Right renal pelvis (tissue), 4 donors: ENCODE data around the gene PTPA. TPM values are rescaled to one million over a fixed set of nuclear protein-coding genes. Genes with fewer than 3 reads are reported as not detected.

ENCODE experiments used
- DNase-seq, 4 donors: peaks; one replicate each; pipeline ENCODE4 v3.0.0-alpha.2; 2013; ENCODE audit warnings: low read depth in 4 of 4, low spot score in 3 of 4, missing footprints in 1 of 4
- polyA plus RNA-seq, 4 donors: library from polyadenylated mRNA; unstranded; fragments of 120-200 nt; gene quantifications; one replicate each; pipeline ENCODE4 v1.2.1, GENCODE V29; 2013; ENCODE audit not compliant: insufficient read length in 4 of 4

The PTPA gene
- polyA plus RNA-seq, 4 donors = 99.2 to 131 (median 117) TPM

DNA sequence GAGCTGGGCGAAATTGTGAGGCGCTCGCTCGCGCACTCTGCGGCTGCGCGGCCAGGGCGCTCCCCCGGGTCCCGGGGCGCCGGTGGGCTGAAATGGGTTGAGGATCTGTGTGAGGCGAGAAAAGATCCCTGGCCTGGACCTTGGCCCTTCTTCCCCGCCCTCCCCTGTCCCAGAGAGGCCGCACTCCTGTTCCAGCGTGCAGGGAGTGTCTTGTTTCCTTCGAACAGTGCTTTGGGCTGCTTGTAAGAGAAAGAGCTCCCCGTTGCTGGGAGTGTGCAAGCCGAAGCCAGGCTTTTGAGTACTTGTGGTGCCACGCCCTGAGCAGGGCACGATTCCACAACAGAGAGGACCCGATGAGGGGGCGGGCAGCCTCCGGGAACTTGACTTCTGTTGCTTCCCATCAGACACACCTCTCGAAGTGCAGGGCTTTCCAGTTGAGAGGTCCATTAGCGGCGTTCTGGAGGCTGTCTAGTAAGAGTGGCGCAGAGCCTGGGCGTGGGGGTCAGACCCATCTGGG lies 29.8 kb upstream of the PTPA start:
- no peak for DNase-seq

DNA sequence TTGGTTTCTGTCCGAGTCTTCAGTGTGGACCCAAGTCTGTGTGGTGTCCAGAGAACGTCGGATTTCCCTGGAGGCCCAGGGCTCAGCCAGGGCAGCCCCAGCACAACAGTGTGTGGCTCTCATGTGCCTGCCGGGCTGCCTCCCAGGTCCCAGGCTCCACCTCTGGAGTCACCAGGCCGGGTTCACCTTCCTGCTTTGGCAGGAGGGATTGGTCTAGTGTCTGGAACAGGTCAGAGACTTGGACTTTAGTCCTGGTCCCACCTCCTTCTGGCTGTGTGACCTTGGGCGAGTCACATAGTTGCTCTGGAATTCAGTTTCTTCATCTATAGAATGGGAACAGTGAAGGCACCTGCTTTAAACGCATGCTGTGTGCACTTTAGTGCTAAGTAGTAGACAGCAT lies 27.1 kb upstream of the PTPA start:
- no peak for DNase-seq

DNA sequence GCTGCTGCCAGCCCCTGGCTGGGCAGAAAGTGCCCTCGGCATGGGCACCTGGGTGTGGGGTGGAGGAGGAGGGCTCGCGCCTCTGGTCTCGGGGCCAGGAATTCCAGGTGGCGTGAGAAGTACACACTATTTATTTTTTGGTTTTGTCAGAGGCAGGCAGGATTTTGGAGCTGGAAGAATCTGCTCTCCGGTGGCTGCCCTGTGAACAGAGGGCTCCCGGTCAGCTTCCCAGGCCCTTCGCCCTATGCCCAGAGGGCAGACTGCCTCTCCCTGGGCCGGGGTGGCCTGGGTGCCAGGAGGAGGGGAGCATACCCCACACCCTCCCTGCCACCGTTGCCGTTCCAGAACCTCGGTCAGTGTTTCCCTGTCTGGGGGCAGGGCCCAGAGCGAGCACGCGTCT lies 22.0 kb upstream of the PTPA start:
- DNase-seq = no peak

DNA sequence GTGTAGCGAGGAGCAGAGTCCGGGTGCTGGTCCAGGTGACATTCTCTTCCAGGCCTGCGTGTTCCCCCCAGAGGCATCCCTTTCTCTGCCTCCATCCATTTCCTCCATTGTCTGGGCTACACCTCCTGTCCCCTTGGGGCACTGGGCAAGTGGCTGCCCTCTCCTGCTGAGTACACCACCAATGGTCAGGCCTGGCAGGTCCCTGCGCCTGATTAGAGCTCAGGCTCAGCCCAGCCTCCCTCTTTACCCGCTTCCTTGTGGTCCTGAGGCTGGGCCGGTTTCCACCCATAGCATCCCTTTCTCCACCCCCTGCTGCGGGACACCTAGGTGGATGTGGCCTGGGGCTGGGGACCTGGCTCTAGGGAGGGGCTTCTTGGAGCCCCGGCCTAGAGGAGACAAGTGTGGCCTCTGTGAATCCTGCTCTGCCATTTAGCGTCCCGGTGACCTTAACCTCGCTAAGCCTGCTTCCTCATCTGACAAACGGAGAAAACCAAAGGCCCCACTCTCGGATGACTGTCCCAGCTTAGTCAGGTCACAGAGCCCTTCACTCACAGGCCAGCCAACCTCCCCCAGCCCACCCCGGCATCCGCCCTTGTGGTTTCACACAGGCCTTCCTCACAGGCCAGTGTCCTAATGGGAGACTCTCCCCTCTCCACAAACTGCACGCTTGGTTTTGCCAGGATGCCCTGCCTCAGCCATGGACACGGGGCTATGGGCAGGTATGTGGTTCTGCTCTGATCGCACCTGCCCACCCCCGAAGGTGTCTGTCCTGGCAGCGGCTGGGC lies 17.4 kb upstream of the PTPA start:
- no peak for DNase-seq

DNA sequence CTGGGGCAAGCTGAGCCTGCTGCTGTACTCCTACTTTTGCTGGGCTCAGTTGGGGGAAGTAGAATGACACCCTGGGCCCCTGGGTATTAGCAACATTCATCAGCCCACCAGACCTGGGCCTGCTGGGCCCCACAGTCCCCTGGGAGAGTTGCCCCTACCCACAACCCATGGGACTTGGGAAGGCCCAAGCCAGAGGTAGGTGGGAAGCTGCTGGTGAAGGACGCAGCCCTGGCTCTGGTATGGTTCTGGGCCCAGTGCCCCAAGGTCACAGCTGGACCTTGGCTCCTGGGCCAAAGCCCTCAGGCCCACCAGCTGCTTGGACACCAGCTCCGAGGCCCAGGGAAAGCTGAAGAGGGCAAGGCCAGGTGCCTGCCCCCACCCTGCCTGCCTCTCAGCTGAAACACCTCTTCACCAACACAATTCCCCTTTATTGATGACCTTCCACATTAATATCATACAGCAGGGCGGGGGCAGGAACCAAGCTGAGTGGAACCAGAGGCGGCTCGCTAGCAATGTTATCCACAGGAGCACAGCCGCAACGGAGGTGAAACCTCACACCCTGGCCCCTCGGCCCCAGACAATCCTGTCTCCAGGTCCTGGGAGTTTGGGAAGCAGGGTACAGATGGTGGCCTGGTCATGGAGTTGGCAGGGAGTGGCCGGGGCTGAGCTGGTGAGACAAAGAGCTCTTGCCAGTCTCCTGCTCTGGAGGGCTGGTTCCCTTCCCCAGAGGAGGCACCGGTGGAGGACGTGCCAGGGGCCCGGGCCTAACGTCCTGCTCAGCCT lies 16.6 kb upstream of the PTPA start:
- no peak for DNase-seq

DNA sequence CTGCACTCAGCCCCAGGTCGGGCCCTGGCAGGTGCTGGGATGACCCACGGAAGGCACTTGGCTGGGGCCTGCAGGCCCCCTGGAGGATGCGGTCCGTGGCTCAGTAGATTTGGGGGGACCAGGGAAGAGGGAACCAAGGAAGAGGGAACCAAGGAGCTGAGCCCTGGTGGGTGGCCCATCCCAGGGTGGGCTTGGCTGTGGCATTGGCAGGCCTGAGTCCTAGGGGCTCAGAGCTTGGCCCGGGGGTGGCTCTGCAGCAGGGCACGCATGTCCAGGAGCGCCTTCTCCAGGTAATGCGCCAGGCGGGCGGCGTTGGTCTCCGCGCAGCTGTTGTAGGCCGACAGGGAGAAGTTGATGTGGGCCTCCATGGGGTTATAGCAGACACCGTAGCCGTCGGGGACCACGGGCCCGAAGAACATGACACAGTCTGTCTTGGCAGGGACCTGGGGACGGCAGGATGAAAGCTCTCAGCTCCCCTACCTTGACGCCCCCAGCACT lies 16.0 kb upstream of the PTPA start:
- DNase-seq = no peak

DNA sequence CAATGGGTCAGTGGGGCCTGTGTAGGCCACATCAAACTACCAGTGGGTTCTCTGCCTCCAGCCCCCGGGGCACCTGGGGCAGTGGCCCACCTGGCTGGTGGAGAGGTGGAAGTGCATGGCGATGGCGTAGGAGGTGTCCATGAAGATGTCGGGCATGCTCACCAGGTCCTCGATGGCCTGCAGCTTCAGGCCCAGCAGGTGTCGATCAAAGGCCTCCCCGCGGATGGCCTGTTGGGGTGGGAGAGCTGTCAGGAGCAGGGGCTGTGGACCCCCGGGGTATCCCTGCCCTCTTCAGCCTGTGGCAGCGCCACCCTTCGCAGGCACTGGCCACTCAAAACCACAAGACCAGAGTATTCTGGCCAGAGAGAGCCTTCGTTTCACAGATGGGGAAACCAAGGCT lies 15.3 kb upstream of the PTPA start:
- DNase-seq = no peak

DNA sequence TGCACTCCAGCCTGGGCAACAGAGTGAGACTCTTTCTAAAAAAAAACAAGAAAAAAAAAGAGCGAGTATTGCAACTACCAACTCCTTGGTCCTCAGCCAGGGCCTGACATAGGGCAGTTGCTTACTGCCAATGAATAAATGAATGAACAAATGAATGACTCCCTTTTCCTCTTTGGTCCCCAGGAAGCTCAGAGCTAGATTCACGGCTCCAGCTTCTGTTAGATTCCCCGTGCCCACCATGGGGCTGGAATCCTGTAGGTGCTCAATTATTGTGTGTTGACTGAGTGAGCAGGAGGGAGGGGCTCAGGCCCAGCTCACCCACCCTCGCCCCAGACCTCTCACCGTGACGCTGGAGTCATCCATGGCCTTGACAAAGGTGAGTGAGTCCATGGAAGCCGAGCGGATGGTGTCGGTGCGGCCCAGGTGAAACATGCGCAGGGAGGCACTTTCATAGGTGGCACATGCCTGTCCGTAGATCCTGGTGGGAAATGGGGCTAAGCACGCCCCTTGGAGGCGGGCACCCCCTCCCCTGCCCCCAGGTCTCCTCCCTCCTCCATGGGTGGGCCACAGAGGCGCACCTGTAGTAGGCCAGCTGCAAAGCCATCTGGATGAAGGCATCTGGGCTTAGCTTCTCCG lies 13.4 kb upstream of the PTPA start:
- no peak for DNase-seq

DNA sequence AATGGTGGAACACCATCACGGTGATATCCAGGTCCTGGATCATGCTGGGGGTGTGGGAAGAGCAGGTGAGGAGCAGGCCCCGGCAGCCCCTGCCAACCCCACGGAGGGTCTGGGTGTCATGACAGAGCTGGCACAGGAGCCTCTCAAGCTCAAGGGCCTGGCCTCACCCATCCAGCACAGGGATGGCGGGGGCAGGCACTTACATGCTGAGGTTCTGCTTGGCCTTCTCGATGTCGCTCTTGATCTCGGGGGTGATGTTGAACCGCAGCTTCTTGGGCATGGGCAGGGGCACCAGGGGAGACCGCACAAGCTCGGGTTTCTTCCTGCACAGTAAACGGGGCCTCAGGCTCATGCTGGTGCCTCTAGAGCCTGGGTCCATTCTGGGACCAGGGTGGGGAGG lies 12.9 kb upstream of the PTPA start:
- DNase-seq = no peak

DNA sequence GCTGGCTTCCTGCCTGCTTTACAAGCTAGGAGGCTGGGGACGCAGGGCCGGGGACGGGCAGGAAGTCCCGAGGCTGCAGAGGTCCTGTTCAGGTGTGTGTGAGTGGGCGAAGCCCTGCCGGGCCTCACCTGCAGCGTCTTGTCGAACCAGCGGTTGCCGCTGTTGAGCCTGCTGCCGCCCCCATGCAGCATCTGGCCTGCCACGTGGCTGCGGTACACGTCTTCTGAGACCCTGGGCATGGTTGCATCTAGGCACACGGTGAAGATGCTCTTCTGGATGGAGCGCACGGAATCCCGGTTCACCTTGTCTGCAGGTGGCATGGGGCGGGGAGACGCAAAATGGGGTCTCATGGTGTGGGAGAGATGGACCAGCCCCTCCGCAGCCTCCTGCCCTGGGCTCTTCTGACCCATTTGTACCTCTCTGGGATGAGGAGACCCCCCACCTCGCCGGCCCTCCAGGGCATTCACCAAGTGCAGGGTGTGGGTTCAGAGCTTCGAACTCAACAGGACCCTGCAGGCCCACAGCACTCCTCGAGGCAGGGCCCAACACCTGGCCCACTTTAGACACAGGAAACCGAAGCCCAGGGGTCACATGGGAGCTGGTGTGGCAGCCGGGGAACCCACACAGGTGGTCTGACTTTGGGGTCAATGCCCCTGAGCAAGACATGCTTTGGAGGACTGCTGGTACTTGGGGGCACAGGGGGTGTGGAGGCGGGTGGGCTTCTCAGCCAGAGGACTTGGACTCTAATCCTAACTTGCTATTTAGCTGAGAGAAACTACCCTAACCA lies 10.6 kb upstream of the PTPA start:
- DNase-seq = no peak

DNA sequence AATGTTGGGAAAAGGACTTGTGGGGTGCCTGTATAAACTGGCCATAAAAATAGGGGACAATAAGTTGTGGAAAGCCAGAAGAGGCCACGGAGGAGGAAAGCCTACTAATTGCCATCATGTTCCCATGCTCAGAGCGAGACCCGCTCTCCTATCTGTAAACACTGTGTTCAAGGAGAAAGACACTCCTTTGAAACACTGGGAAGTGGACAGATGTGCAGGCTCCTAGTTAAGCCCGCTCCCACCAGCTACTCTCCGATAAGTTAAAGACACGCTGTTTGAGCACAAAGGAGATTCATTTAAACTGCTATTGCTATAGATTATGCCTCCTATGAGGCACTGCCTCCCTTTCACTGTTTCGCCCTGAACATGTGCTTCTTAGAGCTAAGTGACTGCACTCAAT lies 9.9 kb upstream of the PTPA start:
- no peak for DNase-seq

DNA sequence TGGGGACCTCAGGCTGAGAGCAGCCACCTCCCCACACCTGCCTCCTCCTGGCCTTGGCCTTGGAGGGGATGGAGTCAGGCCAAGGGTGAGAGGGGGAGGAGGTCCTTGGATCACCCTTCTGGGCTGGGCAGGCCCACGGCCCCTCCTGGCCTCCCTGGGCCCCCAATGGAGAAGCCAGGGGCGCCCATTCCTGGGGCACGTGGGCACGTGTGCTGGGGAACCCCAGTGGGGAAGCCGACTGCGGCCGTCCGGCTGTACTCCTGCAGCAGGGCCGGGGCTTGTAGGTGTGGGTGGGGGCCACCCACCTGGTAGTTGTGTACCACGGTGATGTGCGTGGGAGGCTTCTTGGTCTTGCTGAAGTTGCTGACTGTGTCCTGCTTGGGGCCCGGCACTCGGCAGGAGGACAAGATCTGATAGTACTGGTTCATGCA lies 9.1 kb upstream of the PTPA start:
- no peak for DNase-seq

DNA sequence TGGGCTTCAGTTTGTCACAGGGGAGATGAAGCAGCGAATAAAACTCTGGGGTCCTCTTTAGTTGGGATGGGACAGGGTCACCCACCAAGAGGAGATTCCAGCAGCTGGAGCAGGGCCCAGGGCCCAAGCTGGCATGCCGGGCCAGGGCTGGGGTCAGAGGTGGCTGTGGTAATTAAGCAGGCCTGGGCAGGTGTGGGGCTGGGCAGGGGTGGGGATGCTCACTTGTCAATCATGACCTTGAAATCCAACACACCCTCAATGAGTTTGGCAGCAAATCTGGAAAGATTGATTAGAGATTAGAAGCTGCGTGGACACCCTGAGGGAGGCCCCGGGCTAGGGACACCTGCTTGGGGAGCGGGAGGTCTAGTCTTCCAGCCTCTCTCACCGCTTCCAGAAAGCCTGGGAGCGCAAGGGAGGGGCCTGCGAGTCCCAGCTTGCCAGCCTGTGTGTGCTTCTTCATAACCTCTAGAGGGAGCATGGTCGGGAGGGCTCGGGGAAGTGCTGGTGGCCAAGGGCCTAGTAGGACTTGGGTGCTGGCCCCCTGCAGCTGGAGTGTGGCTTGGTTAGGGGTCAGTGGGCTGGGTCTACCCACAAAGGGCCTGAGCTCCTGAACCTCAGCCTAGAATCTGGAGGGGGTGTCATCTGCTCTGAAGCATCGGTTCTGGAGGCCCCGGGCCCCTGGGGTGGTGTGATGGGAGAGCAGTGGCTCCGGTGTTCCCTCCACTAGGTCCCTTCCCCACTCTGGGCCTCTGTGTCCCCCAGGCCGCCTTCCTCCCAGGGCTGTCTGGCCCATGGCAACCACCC lies 8.2 kb upstream of the PTPA start:
- DNase-seq = no peak

DNA sequence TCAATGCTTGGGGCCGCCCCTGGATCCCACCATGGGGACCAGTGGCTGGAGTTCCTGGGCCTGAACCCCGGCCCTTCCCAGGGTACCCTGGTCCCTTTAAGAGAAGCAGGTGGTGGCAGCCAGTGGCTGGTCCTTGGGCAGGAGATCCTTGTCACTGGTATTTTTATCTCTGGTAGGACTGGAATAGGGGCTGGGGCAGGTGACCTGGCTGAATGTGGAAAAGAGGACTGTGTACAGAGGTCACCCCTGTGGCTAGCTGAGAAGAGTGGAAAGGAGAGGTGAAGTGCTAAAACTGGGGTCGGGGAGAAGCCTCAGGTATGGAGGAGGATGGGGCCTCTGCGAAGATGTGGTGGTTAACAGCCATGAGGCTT lies 7.6 kb upstream of the PTPA start:
- no peak for DNase-seq

DNA sequence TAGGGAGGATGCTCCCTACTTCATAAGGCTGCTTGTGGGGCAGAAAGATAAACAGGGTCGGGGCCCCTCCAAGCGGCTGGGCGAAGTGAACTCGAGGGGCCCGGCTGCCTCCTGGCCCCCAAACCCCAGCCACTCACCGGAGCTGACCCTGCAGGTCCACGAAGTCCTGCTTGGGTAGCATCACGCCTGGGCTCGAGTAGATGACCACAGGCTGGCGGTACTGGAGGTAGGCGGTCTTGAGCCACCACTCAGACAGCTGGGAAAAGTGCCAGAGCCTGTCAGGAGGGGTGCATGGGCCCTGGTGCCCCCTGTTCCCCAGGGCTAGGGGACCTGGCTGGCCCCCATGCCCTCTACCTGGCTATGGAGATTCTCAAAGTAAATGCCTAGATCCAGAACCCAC lies 7.2 kb upstream of the PTPA start:
- DNase-seq = no peak

DNA sequence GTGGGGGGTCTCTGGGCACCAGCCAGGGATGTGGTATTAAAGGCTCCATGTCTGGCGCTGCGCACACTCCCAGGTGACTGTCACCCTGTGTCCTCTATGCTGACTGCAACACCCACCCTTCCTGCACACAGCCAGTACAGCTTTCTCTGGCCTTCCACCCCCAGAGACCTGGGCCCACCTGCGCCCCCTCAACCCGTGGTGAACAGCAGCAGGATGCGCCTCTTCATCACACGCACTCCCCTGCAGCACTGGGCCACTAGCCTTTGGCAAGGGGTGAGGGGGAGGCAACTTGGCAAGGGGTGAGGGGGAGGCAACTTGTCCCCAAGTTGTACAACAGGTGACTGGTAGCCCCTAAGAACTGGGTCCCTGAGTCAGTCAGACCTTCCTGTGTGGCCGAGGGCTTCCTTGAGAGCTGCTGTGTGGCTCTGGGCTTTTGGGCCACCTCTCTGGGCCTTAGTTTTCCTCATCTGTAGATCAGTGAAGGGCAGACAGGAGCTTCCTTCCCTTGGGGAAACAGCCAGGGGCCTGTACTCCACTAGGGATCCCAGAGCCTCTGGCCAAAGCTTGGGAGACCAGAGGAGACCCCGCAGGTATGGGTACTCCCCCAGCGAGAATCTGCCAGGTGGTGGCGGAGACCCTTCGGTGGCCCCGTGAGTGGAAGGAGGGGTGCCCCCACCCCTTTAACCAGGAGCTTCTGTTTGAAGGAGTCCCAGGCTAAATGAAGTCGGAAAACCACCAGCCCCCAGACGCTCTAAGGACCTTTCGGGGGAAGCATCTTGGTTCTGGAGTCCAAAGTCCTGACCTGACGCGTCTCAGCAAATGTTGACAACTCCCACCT lies 5.1 kb upstream of the PTPA start:
- DNase-seq = no peak

DNA sequence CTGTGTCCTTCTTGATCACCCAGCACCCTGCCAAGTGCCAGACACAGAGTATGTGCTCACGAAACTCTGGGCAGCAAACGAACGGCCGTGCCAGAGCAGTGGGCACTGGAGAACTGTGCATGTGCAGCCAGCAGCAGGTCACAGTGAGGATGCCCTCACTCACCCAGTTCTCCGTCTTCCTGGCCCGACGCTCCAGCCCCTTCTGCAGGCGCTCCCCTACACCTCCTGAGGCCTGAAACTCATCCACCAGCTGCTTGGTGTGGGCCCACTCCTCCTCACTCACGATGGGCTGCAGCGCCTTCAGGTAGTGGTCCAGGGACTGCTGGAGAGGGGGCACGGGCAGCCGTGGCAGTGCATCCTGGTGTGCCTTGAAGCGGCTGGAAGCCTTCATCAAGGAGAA lies 3.6 kb upstream of the PTPA start:
- DNase-seq = no peak

DNA sequence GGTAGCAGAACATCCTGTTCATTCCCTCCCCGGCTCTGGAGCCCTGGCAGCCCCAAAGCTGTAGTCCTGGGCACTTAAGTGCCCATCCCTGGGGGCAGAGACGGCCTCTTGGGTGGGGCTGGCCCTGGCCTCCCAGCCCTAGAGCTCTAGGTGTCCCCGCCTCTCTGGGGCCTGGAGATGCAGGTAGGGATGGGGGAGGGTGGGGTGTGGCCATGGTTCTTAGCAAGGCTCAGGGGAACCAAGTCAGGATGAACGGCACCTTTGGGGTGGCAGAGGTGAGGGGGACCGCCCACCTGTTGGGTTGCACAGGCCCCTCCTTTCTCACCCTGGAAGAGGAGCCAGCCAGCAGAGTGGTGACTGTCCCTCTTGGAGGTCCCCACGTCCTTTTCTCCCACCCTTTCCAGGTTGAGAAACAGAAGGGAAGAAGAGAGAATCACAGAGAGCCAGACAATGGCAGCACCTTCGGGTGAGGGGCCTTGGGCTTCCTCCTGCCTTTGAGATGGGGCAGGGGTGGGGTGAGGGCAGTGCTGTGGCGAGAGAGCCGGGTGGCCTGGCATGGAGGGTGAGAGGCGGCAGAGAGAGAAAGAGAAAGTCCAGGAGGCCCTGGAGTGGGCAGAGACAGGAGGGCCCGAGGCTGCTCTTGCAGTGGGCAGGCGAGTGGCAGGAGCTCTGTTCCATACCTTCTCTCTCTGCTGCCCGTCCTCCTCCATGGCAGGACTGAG lies 3.0 kb upstream of the PTPA start:
- no peak for DNase-seq
